Activated effector memory CD4-positive, alpha-beta T cell treated with Interleukin-2 at 50 U/mL for 16 hours (primary cell): ENCODE data around the gene BRF1.
"Not testable (repeated sequence)": the region's sequence is repeated elsewhere in the genome, so short reads cannot be mapped to it uniquely, and the experiment has no call there.

Experiments
- DNase-seq: peaks from one replicate; pipeline ENCODE4 v3.0.0-alpha.2; 2020

Gene BRF1

GRCh38 chr14:105331575-105332349, 31.0 kb upstream of the BRF1 start:
- DNase-seq, result no peak

GRCh38 chr14:105330491-105330895, 29.7 kb upstream of the BRF1 start:
- no peak for DNase-seq

DNA sequence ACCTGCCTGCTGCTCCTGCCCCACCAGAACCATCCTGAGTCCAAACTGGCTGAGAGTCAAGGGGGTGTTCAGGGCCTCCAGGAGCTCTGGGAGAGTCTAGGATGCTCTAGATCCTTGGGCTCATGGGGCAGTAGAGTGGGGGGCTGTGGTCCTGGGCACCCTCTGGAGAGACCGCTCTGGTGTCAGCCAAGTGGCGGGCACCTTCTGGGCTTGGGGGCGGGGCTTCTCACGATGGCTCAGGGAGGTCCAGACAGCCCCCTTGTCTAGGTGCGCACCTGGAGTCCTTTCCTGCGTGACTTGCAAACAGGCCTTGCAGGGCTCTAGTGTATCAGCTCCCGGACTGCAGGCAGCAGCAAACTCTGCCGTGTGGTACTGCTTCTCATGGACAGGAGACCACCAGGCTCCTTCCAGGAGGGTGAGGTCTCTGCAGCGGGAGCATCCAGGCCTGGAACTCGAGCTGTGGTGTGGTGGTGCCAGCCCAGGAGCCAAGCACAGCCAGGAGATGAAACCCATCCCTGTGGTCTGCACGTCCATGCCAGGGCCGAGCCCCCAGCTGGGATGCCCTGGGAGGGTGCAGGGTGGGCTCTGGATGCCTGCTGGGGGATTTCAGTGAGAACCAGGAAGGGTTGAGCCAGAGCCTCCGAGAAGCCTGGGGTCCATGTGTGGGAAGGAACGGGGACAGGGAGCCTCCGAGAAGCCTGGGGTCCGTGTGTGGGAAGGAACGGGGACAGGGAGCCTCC, 28.8 kb upstream of the BRF1 start:
- DNase-seq, result no peak

- DNase-seq, result no peak
Measured at GRCh38 chr14:105328678-105329390, 28.0 kb upstream of the BRF1 start.

DNA sequence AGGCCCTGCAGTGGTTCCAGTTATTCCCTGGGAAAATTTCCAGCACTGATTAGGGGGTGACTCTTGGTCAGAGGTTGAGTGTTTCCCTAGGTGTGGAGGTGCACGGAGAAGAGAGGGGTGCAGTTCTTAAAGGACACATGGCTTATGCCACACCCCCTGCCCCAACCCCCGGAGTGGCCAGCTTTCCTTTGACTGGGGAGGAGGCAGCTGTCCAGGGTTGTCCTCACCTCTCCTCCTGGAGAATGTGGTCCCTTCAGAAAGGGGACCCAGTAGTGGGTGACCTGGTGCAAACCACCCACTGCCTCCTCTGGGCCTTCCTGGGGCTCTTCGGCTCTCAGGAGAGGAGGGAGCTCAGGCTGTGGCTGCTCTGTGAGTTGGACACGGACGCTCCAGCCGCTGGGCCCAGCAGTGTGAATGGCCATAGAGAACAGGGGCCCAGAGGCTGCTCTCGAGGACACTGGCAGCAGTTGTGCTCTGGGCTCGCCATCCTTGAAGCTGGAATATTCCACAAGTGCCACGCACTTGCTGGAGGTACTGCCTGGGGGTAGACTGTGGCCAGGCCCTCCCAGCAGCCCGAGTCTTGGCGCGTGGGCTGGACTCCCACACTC, 27.4 kb upstream of the BRF1 start:
- DNase-seq, result no peak

- not testable (repeated sequence) for DNase-seq
Measured at GRCh38 chr14:105327695-105328045, 26.9 kb upstream of the BRF1 start.

GRCh38 chr14:105326891-105327694, 26.3 kb upstream of the BRF1 start:
- DNase-seq, result no peak

GRCh38 chr14:105326568-105326867, 25.7 kb upstream of the BRF1 start:
- DNase-seq, result no peak

DNA sequence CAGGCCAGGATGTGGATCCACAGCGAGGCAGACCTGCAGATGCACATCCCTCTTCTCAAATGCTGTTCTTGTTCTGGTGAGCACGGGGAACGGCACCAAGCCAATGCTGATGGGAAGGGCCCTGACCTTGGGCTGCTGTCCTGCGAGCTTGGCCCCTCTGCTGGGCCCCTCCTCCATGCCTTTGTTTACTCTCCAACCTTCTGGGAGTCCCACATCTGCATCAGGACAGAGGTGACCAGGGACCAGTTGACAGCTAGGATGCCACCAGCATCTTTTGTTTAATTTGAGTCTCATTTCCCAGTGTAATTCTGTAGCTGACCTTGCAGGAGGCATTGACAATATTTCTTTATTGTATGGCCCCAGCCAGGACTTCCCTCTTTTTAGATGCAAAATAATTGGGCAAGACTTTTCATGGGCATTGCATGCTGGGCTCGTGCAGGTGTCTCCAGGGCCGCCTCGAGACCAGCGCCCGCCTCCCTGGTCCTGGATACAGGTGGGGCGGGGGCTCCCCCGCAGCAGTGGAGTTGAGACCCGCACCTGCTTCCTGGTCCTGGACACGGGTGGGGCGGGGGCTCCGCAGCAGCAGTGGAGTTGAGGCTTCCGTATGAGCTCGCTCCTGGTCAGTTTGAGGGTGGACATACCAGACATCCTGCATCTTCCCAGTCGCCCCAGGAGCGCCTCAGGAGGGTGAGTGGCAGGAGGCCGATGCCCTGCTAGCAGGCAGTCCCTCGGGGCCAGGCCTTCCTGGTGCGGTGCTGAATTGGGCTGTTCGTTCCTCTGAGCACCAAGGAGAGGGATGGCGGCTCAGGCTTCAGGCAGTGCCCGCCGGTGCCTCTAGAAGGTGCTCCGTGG, 25.1 kb upstream of the BRF1 start:
- DNase-seq, result no peak

DNA sequence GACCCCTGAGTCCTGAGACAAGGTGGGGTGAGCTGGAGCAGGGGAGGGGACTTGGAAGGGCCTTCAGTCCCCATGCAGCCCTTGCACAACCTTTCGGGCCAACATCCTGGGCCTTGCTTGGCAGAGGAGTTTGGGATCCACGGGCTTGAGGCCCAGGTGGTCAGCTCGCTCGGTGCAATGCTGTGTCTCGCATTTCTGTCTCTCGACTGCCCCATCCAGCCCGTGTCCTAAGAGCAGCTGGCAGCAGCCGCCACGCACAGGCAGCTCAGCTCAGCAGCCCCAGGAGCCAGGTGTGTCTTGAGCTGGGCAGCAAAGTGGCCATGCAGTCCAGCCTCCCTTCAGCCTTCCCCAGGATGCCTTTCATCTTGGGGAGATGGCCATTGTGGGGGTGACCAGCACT, 24.5 kb upstream of the BRF1 start:
- no peak for DNase-seq

DNA sequence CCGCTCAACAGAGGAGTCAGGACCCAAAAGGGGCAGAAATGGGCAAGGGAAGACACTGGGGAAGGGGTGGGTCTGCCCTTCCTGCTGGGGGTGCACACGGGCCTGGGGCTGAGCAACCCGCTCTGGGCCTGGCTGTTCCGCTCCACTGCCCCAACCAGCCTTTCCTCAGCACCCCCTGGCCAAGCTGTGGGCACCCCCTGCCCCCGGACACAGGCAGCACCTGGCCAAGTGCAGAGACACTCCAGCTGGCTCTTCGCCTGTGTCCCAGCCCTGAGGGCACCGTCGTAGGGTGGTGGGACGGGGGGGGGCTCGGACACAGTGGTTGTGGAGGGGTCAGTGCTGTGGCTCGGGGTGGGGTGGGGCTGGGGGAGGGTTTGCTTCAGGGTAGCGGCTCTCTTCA, 24.1 kb upstream of the BRF1 start:
- no peak for DNase-seq

GRCh38 chr14:105324080-105324778, 23.4 kb upstream of the BRF1 start:
- DNase-seq, result no peak

GRCh38 chr14:105323663-105324062, 22.9 kb upstream of the BRF1 start:
- no peak for DNase-seq

DNA sequence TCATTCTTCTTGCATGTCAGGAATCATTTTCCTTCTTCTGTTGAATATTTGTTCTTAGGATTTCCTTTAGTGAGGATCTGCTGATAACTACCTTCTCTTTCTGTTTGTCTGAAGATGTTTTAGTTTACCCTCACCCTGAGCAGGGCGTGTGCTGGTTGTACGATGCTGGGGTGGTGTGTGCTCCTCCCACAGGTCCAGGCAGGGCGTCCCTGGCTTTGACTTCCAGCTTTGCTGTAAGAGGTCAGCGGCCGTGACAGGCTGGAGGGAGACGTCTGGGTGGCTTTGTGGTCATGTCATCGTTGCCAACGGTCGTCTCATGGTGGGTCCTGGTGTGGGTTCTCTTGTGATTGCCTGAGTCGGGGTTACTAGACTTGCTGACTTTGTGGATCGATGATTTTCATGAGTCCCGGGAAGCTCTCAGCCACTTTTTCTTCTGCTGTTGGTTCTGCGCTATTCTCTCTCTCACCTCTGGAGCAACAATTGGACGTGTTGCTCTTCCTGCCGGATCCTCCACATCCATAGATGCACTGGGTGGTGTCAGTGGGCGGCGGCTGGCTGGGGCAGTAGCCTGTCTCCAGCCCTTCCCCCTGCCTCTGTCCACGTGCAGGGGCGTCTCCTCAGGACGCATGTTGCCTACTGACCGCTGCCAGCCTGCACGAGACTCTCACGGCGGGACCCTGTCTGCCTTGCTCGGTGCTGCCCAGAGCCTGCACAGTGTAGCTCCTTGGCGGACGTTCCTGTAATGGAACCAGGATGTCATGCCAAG, 22.2 kb upstream of the BRF1 start:
- DNase-seq, result no peak

- no peak for DNase-seq
Measured at GRCh38 chr14:105317546-105317945, 16.7 kb upstream of the BRF1 start.

DNA sequence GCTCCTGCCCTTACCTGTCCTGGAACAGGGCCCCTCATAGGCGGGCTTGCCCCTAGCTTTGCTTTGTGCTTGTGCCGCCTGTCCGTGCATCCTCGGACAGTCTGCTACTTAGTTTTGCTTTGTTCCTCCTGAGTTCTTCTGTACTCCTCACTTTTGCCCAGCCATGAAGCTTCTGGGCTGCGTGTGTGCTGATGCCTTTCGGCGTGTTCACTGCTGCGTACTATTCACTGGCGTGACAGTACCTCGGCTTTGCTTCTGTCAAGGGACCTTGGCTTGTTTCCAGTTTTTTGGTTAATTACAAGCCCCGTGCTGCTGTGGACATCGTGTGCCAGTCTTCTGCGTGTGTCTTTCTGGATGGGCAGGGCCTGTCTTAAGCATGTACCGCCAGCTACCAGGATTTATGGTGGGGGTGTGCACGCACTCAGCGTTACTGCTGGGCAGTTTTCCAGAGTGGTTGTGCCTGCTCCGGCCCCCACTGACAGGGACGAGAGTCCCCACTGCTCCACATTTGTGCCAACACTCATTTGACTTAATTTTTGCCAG, 16.2 kb upstream of the BRF1 start:
- no peak for DNase-seq

DNA sequence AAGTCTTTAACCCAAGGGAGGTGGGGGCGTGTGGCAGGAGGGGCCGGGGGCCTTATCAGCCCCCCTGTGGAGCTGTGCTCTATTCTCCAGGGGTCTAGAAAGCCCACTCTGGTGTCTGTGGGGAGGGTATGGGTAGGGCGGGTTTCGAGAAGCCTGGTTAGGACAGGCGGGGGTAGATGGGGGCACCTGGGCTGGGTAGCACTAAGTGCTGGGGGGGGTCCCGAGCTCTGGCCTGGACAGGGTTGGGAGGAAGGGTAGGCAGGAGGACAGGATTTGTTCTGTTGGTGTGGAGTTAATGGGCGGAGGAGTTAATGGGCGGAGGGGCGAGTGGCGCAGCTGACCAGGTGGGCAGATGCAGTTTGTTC, 15.8 kb upstream of the BRF1 start:
- no peak for DNase-seq

- DNase-seq, result no peak
Measured at GRCh38 chr14:105315941-105316576, 15.3 kb upstream of the BRF1 start.

GRCh38 chr14:105315211-105315721, 14.5 kb upstream of the BRF1 start:
- DNase-seq, result peak; percentile 50
